A549 (cell line): ENCODE data around the gene PDPN.

ENCODE experiments used
- EP300 ChIP-seq, 2 experiments: fragments of >200 bp; sonication (Bioruptor Twin); formaldehyde crosslinking; IDR thresholded peaks; 2 replicates in 1 of 2; 3 replicates in 1 of 2; pipeline ENCODE4 v1.6.1; 2016 to 2017
- MYC ChIP-seq: IDR thresholded peaks from 2 replicates; pipeline ENCODE4 v1.6.1; 2012; ENCODE audit warnings: mild to moderate bottlenecking, inconsistent platforms, low read length, improper control_type of control experiment, borderline replicate concordance
- POLR2A ChIP-seq: IDR thresholded peaks from 2 replicates; pipeline ENCODE4 v1.6.1; 2012; ENCODE audit warnings: mild to moderate bottlenecking, low read length
- RCOR1 ChIP-seq: fragments of 150-350 bp; IDR thresholded peaks from 2 replicates; pipeline ENCODE4 v1.6.1; 2014; ENCODE audit warnings: antibody characterized with exemption, low read length, low read depth
- REST ChIP-seq: fragments of 200-600 bp; sonication (generic); IDR thresholded peaks from 2 replicates; pipeline ENCODE4 v1.6.1; 2016; ENCODE audit warnings: antibody characterized with exemption, mild to moderate bottlenecking, moderate library complexity
- RFX5 ChIP-seq: fragments of 450-650 bp; IDR thresholded peaks from 2 replicates; pipeline ENCODE4 v1.7.1; 2014; ENCODE audit warnings: antibody characterized with exemption, mild to moderate bottlenecking, moderate library complexity
- SREBF2 ChIP-seq: fragments of 450-650 bp; IDR thresholded peaks from 2 replicates; pipeline ENCODE4 v1.6.1; 2014; ENCODE audit warnings: mild to moderate bottlenecking, moderate library complexity
- TP53 ChIP-seq: fragments of 250-450 bp; sonication (Bioruptor Pico); IDR thresholded peaks from 2 replicates; pipeline ENCODE4 v1.5.0; 2021; ENCODE audit warnings: mild to moderate bottlenecking, moderate library complexity
- TF ChIP-seq, protein P1 (sequence below): fragments of >200 bp; sonication (Bioruptor Twin); formaldehyde crosslinking; IDR thresholded peaks from 3 replicates; pipeline ENCODE4 v1.5.1; 2016
- TF ChIP-seq, protein P2 (sequence below): IDR thresholded peaks from 2 replicates; pipeline ENCODE4 v1.6.1; 2012

DNA sequence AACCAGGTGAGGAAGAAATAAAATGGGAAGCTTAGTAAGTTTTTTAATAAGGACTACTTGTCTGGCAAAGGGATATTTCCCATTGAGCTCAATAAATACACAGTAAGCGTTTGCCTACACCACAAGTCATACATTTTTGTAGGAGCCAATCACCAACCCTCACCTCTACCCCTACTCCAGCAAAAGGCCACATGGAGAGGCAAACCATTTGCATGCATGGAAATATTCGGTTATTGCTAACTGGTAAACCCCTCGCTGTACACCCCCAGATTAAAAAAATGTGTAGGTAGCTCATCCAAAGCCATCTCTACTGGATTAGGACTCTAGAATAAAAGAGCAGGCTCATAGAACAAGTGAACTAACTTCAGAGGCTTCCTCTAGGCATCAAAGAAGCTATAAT lies 21.1 kb downstream of the PDPN start:
- TF ChIP-seq EP300 (IDR thresholded peaks at IDR 0.05) (no peak), REST (no peak), RFX5 (no peak), SREBF2 (no peak), POLR2A (no peak), RCOR1 (no peak), MYC (no peak), TP53 (CRISPR knock-in tag) (no peak)
- TF ChIP-seq, protein P1, sequence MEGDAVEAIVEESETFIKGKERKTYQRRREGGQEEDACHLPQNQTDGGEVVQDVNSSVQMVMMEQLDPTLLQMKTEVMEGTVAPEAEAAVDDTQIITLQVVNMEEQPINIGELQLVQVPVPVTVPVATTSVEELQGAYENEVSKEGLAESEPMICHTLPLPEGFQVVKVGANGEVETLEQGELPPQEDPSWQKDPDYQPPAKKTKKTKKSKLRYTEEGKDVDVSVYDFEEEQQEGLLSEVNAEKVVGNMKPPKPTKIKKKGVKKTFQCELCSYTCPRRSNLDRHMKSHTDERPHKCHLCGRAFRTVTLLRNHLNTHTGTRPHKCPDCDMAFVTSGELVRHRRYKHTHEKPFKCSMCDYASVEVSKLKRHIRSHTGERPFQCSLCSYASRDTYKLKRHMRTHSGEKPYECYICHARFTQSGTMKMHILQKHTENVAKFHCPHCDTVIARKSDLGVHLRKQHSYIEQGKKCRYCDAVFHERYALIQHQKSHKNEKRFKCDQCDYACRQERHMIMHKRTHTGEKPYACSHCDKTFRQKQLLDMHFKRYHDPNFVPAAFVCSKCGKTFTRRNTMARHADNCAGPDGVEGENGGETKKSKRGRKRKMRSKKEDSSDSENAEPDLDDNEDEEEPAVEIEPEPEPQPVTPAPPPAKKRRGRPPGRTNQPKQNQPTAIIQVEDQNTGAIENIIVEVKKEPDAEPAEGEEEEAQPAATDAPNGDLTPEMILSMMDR: no peak
- TF ChIP-seq, protein P2, sequence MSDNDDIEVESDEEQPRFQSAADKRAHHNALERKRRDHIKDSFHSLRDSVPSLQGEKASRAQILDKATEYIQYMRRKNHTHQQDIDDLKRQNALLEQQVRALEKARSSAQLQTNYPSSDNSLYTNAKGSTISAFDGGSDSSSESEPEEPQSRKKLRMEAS: no peak
